ENCODE measurements around the gene POU2AF1. TPM values are rescaled to one million over a fixed set of nuclear protein-coding genes. Genes with fewer than 3 reads are reported as not detected.

The POU2AF1 gene
- total RNA-seq, 2 experiments from 2014 or later: 1.6 to 2.4 TPM

DNA sequence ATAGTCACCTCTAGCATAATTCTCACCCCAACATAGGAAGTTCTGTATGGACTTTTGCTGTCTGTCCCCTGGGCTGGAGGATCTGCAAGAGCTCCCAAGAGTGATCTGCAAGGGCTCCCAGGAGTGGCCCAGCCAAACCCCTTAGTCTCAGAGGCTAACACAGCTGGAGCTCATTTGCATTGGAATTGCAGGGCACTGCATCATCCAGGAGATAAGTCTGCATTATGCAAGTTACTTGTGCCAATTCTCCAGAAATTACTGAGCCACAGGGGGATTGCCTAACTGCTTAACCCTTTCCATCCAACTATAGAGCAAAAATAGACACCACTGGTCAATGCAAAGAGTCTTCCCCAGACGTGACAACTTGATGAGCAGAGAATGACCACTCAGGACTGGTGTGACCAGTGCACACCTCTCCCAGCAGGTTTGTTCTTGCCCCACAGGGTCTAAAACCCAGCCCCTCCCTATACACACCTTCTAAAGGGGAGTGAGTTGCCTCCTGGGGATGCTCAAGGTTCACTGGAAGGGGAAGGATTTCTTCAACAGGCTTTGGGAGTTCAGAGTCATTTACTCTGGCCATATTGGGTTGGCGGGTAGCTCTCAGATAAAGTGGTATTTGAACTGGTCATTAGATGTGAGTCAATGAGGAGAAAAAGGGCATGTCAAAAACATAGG, 42.4 kb downstream of the POU2AF1 start:
- ChIA-PET POLR2A (no interaction called here), CTCF (interaction anchor here (2.5 kb wide), 1 partner anchor 10 kb away, joined by 7 read pairs; no protein-coding TSS in a partner anchor)
- no peak overlapping the region for H3K27ac Mint-ChIP-seq
- H3K27me3 Mint-ChIP-seq: peaks cover 2% of the 10 kb centered on the region
- H3K4me1 Mint-ChIP-seq: no peaks in the 10 kb centered on the region
- no peak overlapping the region for H3K4me3 Mint-ChIP-seq
- DNase-seq: no peak
- no peaks in the 10 kb centered on the region for H3K36me3 Mint-ChIP-seq (ENCODE audit: low read depth)
- H3K9me3 Mint-ChIP-seq: peaks cover 8% of the 10 kb centered on the region

DNA sequence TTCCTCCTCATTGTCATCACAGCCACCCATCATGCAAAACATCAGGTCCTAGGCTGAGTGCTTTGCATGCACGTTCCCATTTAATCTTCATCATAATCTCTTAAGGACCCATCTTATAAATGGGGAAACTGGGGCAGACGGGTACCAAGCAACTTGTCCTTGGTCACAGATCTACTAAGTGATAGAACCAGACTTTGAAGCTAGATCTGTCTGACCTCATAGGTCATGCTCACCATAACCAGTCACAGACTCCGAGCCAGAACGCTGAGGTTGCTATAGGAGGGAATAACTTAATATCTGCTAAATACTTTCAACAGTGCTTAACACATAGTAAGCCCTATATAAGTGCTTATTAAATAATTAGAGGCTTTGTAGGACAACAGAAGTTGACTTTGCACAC, 43.0 kb downstream of the POU2AF1 start:
- no peak overlapping the region for H3K4me3 Mint-ChIP-seq
- H3K36me3 Mint-ChIP-seq (ENCODE audit: low read depth): no peaks in the 10 kb centered on the region
- DNase-seq: no peak
- H3K4me1 Mint-ChIP-seq: no peaks in the 10 kb centered on the region
- H3K27ac Mint-ChIP-seq: no peak overlapping the region
- CTCF ChIA-PET: interaction anchor here (2.5 kb wide), 1 partner anchor 9 kb away, joined by 7 read pairs; no protein-coding TSS in a partner anchor
- POLR2A ChIA-PET: no interaction called here
- H3K9me3 Mint-ChIP-seq: peaks cover 8% of the 10 kb centered on the region
- peaks cover 2% of the 10 kb centered on the region for H3K27me3 Mint-ChIP-seq

DNA sequence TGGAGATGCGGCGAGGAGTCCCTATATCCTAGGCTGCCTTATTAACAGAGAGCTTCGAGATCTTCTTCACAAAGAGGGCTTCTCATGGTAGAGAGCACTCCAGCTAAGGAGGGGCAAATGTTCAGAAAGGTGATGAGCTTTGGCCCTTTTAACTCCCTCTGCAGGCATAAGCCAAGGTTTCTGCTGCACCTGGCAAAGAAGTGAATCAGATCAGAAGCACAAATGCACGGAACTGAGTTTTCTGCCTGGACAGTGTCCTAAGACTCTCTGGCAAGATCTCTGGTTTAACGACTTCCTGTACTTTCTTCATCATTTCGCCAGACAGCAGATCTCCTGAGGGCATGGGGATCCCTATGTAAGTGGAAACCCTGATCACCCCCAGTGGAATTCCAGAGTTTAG, 43.5 kb downstream of the POU2AF1 start:
- CTCF ChIA-PET: no interaction called here
- no peaks in the 10 kb centered on the region for H3K4me1 Mint-ChIP-seq
- DNase-seq: no peak

DNA sequence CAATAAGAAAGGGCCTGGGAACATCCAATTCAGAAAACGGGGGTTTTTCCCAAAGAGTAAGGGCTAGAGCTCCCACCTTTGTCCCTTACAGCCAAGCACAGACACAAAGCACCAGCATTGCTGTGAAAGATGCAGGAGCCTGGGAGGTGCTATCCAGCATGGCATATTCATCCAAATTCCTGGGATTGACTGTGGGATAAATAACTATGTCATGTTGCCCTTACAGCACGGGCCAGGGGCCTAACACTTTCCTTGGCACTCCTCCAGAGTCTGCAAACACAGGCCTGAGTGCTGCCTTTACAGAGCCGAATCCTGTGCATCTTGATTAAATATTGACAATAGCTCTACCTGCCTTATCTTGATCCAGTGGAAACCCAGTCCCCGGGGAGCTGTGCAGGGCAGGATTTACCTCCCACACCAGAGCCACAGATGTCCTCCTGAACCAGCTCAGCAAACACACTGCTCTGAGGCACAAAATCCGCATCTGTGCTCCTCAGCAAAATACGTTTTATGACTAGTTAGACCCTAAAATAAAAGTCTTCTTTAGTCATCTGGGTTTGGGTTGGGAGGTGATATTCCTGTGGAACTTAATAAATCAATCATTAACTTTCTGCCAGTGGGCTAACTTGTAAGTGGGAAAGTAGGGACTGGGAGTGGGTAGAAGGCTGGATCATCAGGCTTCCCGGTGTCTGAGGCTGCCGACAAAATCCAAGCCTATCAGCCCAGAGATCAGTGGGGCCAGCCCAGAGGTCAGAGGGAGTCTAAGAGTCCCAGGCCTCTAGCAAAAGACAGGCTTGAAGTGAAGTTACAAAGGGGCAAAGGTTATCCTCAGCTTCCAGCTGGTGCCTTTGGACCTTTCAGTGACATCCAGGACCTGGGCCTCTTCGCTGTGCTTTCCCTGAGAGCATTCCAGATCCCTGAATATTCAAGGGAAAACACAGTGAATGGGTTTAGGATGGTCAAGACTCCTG, 44.3 kb downstream of the POU2AF1 start:
- H3K36me3 Mint-ChIP-seq (ENCODE audit: low read depth): no peaks in the 10 kb centered on the region
- CTCF ChIA-PET: no interaction called here
- POLR2A ChIA-PET: no interaction called here

More for the DNA sequence above, 43.5 kb downstream of the POU2AF1 start:
- POLR2A ChIA-PET: no interaction called here
- no peaks in the 10 kb centered on the region for H3K36me3 Mint-ChIP-seq (ENCODE audit: low read depth)
- H3K9me3 Mint-ChIP-seq: peaks cover 8% of the 10 kb centered on the region
- H3K27me3 Mint-ChIP-seq: peaks cover 2% of the 10 kb centered on the region
- H3K4me3 Mint-ChIP-seq: no peak overlapping the region
- H3K27ac Mint-ChIP-seq: no peak overlapping the region

DNA sequence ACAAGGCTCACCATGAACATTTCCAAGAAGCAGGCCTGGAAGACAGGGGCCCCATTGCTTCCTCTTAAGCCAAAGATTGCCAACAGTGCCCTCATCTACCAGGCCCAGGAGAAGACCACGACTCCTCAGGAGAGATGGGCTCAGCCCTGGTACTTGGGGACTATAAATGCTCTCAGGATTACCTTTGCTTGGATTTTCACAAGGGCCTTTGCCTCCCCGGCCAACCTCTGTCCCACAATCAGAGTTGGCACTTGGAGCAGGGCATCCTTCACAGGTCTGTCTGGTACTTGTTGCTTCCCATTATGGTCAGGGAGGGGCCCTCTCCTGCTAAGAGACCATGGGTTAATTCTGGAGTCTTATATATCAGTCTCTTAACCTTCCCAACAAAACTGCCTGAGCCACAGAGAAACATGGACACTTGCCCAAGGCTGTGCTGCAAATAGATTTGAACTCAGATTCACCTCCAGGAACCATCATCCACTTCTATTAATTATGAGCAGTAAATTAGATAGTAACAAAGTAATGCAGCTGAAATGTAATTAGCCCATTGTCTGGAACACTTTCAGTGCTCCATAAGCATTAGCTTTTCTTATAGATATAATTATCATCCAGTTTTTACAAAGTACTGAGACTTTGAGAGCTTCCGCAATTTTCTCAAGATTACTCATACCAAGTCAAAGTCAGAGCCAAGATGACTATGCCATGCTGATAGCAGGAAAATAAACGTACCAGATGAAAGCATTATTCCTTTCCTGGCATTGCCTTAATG, 47.2 kb downstream of the POU2AF1 start:
- H3K27ac Mint-ChIP-seq: no peak overlapping the region
- no peak for DNase-seq
- H3K27me3 Mint-ChIP-seq: no peaks in the 10 kb centered on the region
- H3K36me3 Mint-ChIP-seq (ENCODE audit: low read depth): no peaks in the 10 kb centered on the region
- ChIA-PET POLR2A (no interaction called here), CTCF (no interaction called here)
- no peaks in the 10 kb centered on the region for H3K9me3 Mint-ChIP-seq
- no peak overlapping the region for H3K4me3 Mint-ChIP-seq
- no peaks in the 10 kb centered on the region for H3K4me1 Mint-ChIP-seq

More for the DNA sequence above, 44.3 kb downstream of the POU2AF1 start:
- H3K4me3 Mint-ChIP-seq: no peak overlapping the region
- no peak for DNase-seq
- no peaks in the 10 kb centered on the region for H3K4me1 Mint-ChIP-seq
- H3K27ac Mint-ChIP-seq: no peak overlapping the region
- no peaks in the 10 kb centered on the region for H3K27me3 Mint-ChIP-seq
- peaks cover 4% of the 10 kb centered on the region for H3K9me3 Mint-ChIP-seq

DNA sequence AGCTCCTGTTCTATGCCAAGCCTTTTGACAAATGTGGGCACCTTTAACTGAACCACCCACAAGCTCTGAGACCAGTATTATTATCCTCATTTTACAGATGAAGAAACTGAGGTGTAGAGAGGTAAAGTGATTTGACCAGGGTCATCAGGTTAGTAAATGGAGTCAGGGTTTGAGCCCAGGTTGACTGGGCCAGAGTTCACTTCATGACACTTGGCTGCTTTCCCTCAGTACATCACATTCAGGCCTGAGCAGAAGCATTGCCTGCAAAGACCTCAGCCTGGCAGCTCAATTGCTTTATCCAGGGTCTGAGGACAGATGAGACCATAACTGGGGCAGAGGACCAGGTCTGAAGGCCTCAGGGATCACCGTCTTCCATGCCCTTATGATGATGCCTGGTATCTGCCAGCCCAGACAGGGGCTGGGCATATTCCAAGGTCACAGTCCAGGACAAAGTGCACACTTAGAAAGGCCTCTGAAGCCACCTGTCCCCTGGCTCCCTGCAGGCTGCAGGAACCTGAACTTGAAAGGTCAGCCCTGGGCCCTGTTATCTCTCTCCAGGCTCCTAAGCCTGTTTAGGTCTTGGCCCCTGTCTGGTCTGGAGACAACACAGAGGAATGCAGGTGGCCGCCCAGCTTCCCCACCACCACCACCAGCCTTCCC, 48.7 kb downstream of the POU2AF1 start:
- DNase-seq: no peak
- CTCF ChIA-PET: no interaction called here
- POLR2A ChIA-PET: no interaction called here
- Mint-ChIP-seq H3K4me1 (no peaks in the 10 kb centered on the region), H3K4me3 (no peak overlapping the region), H3K9me3 (no peaks in the 10 kb centered on the region), H3K27me3 (no peaks in the 10 kb centered on the region), H3K27ac (no peak overlapping the region), H3K36me3 (ENCODE audit: low read depth) (no peaks in the 10 kb centered on the region)

DNA sequence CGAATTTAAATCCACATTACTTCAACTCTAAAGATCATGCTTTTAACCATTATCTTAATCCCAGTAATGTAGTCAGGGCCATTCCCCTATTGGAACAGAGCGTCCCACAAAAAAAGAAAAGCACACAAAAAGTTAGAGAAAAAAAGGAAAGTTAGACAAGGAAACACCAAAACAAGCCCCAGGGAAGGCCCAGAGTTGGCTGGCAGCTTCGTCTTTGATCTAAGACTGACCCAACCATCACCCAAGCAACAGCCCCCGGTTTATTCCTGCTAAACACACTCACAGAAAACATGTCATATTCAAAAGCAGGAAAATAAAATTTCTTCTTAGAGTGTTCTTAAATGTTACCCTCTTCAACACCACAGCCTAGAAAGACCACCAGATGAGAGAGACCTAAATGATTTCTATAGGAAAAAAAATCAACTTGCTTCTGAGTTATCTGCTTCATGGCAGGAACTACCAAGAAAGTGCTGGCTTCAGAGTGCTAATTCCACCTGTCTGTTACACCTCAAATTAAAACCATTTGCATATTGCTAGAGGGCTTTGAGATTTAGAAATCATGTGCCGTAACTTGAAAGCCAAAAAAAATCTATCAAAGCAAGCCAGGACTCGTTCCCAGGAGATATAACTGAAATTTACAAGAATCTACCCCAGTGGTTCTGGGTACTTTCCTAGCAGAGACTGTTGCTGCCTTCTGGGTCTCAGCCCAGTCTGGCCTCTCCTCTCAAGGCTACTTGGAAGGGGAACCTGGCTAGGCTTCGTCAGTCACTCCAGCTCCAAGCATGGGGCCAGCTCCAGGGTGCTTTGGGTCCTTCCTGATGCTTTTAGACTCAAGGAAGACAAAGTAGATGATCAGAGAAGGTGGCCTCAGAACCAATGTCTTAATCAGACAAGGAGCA, 49.5 kb downstream of the POU2AF1 start:
- CTCF ChIA-PET: no interaction called here
- Mint-ChIP-seq H3K27me3 (no peaks in the 10 kb centered on the region), H3K36me3 (ENCODE audit: low read depth) (no peaks in the 10 kb centered on the region), H3K4me1 (no peaks in the 10 kb centered on the region), H3K27ac (no peak overlapping the region), H3K4me3 (no peak overlapping the region), H3K9me3 (no peaks in the 10 kb centered on the region)
- no peak for DNase-seq
- POLR2A ChIA-PET: no interaction called here

DNA sequence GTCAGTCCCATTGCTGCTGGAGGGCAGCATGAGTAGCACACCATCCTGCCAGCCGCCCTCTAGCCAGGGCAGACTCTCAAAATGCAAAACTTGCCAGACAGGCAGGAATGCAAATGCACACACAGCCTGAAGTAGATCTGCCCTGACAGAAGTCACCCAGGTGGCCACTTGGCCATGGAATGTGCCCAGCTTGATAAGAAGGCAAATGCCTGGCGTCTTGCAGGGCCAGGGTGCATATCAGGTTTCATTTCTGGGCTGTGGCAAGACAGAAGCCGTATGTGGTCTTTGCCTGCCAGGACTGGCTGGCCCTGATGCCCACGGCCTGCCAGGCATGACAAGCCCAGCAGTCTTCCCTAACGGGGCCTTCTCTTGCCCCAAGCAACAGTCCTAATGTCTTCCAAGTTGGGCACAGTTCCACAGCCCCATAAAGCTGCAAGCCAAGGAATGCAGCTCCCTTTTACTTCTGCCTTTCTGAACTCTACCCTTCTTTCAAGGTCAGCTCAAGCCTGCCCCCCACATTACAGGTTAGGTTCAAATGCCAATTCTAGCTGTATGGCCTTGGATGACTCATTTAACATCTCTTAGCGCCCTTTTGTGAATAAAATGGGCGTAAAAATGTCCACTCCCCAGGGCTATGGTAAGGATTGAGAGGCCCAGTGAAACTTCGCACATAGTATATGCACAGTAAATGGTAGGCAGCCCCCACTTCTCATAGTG, 51.0 kb downstream of the POU2AF1 start:
- Mint-ChIP-seq H3K9me3 (no peaks in the 10 kb centered on the region), H3K27me3 (no peaks in the 10 kb centered on the region), H3K27ac (no peak overlapping the region), H3K4me3 (no peak overlapping the region), H3K4me1 (no peaks in the 10 kb centered on the region), H3K36me3 (ENCODE audit: low read depth) (no peaks in the 10 kb centered on the region)
- CTCF ChIA-PET: interaction anchor here (0.8 to 1.8 kb wide), 2 partner anchors 9 to 95 kb away, joined by 3 to 7 read pairs; no protein-coding TSS in a partner anchor
- no peak for DNase-seq
- POLR2A ChIA-PET: no interaction called here

DNA sequence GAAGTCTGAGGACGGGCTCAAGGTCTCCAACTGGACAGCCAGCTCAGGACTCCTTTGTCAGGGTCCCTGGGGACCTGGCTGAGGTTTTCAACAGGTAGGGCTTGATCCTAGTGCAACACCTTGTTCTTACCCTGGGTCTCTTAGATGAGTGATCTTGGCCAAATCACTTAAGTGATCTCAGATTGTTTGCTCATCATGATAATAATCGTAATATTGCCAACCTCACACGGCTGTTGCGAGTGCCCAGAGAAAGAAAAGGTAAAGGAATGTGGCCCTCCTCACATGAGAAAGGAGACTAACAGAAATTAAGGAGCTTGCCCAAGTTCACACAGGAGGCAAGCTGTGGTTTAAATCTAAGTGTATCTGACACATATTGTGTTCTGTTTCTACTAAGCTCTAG, 52.3 kb downstream of the POU2AF1 start:
- DNase-seq: no peak
- Mint-ChIP-seq H3K36me3 (ENCODE audit: low read depth) (no peaks in the 10 kb centered on the region), H3K27ac (no peak overlapping the region), H3K4me3 (no peak overlapping the region), H3K9me3 (no peaks in the 10 kb centered on the region), H3K4me1 (no peaks in the 10 kb centered on the region), H3K27me3 (peaks cover 2% of the 10 kb centered on the region)
- ChIA-PET POLR2A (no interaction called here), CTCF (interaction anchor here (1.3 to 1.8 kb wide), 2 partner anchors 8 to 10 kb away, joined by 3 to 7 read pairs; no protein-coding TSS in a partner anchor)

DNA sequence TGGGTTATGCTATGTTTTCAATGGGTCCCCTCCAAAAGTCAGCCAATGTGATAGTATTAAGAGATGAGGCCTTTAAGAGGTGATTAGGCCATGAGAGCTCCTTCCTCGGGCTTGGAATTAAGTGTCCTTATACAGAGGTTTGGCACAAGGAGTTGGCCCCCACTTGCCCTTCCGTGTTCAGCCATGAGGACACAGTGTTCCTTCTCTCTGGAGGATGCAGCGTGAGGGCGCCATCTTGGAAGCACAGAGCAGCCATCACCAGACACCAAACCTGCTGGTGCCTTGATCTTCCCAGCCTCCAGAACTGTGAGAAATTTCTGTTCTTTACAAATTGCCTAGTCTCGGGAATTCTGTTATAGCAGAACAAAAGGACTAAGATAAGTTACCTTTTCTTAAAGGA, 53.8 kb downstream of the POU2AF1 start:
- Mint-ChIP-seq H3K4me3 (no peak overlapping the region), H3K4me1 (no peaks in the 10 kb centered on the region), H3K9me3 (no peaks in the 10 kb centered on the region), H3K27me3 (peaks cover 7% of the 10 kb centered on the region), H3K27ac (no peak overlapping the region), H3K36me3 (ENCODE audit: low read depth) (no peaks in the 10 kb centered on the region)
- no peak for DNase-seq
- CTCF ChIA-PET: interaction anchor here (1.4 kb wide), 1 partner anchor 120 kb away, joined by 3 read pairs; no protein-coding TSS in a partner anchor
- POLR2A ChIA-PET: no interaction called here

DNA sequence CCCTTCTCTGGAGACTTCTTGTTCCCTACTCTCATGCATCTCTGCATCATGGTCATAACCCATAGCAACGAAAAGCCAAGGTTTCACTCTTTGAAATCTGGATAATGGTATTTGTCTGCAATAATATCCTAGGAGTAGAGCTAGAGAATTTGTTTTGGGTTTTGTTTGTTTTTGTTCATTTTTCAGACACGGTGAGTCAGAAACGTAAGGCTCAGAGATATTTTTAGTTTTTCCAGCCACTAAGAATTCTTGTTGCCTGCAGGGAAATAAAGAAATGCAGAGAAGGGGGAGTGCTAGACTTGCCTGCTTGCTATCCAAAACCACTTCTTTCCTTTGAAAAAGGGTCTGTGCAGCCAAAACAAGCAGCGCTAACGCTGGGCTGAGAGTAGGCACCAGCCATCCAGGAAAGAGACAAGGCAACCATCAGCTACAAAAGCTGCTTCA, 54.8 kb downstream of the POU2AF1 start:
- ChIA-PET CTCF (interaction anchor here (1.0 to 1.4 kb wide), 2 partner anchors 90 to 121 kb away, joined by 3 read pairs; no protein-coding TSS in a partner anchor), POLR2A (no interaction called here)
- H3K27me3 Mint-ChIP-seq: peaks cover 7% of the 10 kb centered on the region
- no peaks in the 10 kb centered on the region for H3K9me3 Mint-ChIP-seq
- no peak for DNase-seq
- no peak overlapping the region for H3K4me3 Mint-ChIP-seq
- H3K36me3 Mint-ChIP-seq (ENCODE audit: low read depth): no peaks in the 10 kb centered on the region
- H3K27ac Mint-ChIP-seq: no peak overlapping the region
- no peaks in the 10 kb centered on the region for H3K4me1 Mint-ChIP-seq
